HG02798 (cell line): ENCODE results near the gene PANK3.
A peak's percentile ranks its signal among the peaks of the same experiment; 100 is the strongest.

Source experiments
- ATAC-seq: cut with Tn5 transposase; IDR thresholded peaks from one replicate; pipeline ENCODE4 v1.9.1; 2021; ENCODE audit warnings: mild to moderate bottlenecking; ENCODE audit not compliant: unreplicated experiment, poor library complexity

PANK3 gene

GRCh38 chr5:168578538-168579487, at the start of gene PANK3:
PANK3 (minus strand) TSS chr5:168579368; CDS start chr5:168579283, 85 bp downstream.
- peak; percentile 72 for ATAC-seq

- no peak for ATAC-seq
These were observed 45.7 kb upstream of the PANK3 start for GRCh38 chr5:168624850-168625364.

DNA sequence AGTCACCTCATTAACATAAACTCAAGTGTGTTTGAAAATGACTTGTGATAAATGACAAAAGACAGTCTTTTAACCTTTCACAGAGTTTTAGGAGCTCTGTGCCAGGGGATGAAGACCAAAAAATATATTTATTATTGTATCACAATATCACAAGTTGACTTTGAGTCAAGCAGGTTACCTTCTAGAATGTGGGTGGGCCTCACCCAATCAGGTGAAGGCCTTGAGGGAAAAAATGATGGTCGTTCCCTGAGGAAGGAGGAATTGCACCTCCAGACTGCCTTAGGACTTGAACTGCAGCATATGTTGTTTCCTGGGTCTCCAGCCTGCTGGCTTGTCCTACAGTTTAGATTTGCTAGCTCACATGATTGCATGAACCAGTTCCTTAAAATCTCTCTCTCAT, 41.6 kb upstream of the PANK3 start:
- ATAC-seq = no peak

- ATAC-seq = no peak
These were observed 35.5 kb upstream of the PANK3 start for GRCh38 chr5:168614661-168615060.

GRCh38 chr5:168613996-168614395, 34.8 kb upstream of the PANK3 start:
- no peak for ATAC-seq

GRCh38 chr5:168613396-168613795, 34.2 kb upstream of the PANK3 start:
- no peak for ATAC-seq

- ATAC-seq = no peak
These were observed 33.8 kb upstream of the PANK3 start for GRCh38 chr5:168612996-168613395.

DNA sequence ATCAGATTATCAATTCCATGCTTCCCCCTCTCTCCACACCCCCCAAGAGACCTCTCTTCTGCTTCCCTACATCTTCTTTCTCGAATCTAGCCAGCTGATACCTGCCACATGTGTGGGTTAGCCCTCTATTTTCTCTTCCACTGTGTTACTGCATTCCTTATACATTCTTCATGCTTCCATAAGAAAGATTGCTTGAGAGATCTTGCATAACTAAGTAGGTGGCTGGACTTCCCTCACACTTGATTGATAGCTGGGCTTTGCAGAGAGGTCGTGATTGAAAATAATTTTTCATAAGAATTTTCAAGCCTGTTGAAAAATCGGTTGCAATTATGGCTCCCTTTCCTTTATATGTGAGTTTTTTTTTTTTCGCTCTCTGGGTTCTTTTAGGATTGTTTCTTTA, 33.0 kb upstream of the PANK3 start:
- ATAC-seq = no peak

DNA sequence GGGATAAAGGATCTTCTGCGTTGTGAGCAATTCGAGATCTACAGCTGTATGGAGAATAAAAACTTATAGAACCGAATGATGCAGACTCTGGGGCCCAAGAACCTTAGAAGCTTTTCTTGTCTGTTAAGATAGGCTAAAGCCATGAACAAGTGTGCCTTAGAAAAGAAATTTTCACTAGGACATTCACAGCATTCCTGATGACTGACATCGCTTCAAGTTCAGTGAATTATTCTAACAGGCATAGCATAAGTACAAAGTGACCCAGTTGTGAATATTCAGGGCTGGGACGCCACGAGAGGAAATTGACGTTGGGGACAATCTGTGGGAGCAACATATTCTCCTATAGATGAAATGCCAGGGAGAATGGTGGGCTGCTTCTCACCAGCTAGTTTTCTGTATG, 32.0 kb upstream of the PANK3 start:
- no peak for ATAC-seq

DNA sequence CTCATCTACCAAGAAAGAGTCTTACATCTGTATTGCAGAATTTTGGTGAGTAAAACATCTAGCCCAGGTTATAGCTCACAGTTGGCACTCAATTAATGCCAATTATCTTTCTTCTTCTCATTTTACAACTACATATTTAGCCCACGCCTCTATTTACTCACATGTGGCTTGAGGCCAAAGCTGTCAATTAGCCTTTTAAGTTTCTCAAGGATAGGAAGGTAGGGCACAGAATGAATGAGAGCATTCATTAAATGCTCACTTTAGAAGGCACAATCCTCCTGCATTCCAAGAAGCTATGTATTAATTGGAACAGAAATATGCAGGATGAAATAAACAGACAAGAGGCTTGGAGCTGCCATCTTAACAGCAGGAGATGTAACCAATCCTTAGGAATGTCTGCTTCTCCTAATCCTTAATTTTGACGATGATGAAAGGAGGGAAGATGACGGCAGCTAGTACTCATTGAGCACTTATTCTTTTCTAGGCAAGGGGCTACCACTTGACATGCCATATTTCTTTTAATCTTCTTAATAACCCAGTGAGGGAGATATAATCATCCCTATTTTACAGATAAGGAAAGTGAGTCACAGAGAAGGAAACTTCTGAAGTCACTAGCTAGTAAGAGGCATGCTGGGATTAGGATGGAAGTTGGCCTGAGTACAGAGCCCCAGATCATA, 30.8 kb upstream of the PANK3 start:
- no peak for ATAC-seq

GRCh38 chr5:168608821-168609220, 29.7 kb upstream of the PANK3 start:
- no peak for ATAC-seq

- ATAC-seq = peak; percentile 13
These were observed 29.2 kb upstream of the PANK3 start for GRCh38 chr5:168608386-168608785.

DNA sequence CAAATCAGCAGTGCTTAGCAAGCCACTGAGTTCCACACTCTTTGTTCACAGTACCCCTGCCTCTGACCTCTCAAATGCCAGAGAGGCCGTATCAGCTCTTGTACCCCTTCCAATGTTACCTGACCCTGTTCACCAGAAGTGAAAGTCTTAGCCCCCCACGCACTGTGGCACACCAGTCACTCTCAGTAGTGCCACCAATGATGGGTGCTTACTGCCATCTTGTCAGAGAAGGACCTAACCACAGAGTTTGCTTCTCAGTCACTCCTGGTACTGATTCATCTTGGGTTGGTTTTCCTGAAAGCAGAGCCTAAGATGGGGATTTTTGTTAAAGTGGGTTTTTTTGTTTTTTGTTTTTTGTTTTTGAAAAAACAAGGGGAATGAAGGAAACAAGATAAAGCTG, 28.8 kb upstream of the PANK3 start:
- peak; percentile 80 for ATAC-seq

- ATAC-seq = no peak
These were observed 27.4 kb upstream of the PANK3 start for GRCh38 chr5:168606562-168606961.

DNA sequence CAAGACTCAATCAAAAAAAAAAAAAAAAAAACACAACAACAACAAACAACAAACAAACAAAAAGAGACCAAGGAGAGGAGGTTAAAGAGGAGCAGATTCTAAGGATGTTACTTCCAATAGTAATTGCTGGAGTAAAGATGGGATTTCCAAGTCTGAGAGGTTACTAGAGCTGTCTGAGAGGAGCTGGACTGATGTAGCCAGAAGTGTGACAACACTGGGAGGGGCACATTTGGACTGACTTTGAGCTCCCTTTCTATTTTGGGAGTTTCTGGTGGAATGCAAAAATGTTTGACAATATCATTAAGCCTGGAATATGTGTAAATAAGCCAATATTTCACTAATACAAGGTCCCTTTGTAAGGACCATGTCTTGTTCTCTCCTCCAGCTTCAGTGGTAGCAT, 25.3 kb upstream of the PANK3 start:
- ATAC-seq = no peak

DNA sequence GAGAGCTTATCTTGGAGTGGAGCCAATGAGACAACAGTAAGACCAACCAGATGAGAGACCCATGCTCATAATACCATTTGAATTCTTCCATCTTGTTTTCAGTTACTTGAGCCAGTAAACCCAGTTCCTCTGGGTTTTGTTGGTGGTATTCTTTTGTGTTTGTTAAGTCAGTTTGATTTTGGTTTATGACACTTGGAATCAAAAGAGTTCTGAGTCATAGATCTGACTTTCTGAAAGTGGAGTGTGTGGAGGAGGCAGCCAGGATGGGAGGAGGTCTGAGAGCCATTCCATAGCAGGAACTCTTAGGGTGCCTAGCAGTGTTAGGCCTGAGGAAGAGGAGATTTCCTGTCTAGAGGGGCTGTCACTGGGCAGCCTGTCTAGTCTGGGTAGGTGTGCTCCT, 24.6 kb upstream of the PANK3 start:
- no peak for ATAC-seq

DNA sequence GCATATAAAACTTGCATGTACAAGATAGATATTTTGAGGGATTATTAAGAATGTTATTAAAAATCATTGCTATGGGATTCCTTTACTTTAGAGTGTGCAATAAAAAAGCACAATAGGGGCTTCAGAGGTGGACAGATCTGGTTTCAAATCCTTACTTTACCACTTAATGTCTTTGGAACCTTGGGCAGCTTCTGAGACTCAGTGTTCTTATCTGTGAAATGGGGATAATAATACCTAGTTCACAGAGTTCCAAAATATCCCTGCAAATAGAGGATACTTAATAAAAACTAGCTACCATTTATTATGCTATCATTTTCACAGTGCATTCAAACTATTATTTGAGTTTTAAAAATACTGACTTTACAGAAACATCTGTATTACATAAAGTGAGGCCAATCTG, 23.3 kb upstream of the PANK3 start:
- no peak for ATAC-seq

- ATAC-seq = no peak
These were observed 22.8 kb upstream of the PANK3 start for GRCh38 chr5:168601972-168602371.

GRCh38 chr5:168600409-168600808, 21.2 kb upstream of the PANK3 start:
- ATAC-seq = no peak

DNA sequence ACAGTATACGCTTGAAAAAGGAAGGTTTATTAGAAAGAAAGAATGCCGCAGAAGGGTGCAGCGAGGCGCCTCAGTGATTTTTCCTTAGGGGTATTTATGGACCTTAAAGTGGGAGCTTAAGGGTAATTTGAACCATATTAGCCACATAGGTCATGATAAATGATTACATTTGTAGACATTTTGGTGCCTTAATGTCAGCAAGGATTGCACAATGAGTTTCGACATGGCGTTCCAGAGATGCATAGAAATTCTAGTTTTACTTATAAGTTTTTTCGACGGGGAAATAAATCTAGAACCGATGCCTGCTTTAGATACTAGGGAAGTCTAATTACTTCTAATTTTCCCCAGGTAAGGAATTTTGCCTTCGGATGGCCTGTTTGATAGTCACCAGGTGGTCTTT, 20.7 kb upstream of the PANK3 start:
- no peak for ATAC-seq

GRCh38 chr5:168598639-168599038, 19.5 kb upstream of the PANK3 start:
- no peak for ATAC-seq
